ENCODE results near the gene DNAJA3.
"Not testable (repeated sequence)": the region's sequence is repeated elsewhere in the genome, so short reads cannot be mapped to it uniquely, and the experiment has no call there.

DNAJA3 gene

DNA sequence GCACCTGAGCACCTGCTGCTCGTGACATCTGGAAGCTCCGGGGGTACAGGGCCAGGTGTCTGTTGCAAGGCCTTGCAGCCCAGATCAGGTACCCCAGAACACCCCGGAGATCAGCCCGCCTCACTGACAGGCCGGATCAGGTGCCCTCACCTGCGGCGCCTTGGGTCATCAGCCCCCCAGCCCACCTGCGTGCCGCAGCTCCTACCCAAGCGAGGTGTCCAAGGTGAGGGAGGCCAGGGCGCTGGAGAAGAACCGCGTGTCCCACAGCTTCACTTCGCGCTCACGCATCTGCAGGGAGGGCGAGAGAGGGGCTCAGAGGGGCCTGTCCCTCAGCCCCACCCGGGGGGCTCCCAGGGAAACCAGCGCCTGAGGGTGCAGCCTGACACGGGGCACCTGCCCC, 37.9 kb upstream of the DNAJA3 start:
- no peak for DNase-seq

DNA sequence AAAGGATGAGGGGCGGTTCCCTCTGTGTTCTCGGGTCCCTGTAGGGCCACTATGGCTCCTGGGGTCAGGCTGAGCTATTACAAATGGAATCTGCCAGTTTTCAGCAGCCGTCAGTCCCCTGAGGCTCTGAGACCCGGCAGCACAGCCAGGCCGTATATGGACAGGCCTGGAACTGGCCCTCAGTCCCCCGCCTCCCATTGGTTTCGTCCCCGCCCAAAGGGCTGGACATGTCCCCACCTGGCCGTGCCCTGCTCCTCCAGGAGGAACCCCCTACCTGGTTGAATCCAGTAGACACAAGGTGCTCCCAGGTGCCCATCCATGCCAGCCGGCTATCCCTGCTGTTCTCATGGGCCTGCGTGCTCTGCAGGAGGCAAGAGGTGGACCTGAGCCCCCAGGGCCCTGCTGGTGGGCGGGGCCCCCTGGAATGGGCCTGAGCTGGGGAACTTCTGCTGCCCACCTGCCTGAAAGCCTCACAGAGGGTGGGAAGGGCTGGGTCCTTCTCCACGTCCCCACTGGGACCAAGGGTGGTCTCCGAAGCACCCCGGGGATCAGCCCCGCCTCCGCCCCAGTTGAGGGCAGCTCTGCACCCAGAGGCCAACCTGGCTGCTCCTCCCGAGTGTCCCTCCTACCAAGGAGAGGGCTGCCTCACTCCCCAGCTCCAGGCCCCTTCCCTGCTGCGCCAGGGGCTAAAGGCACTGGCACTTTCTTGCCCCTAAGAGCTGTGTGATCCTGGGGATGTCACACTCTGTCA, 37.2 kb upstream of the DNAJA3 start:
- DNase-seq = no peak

DNA sequence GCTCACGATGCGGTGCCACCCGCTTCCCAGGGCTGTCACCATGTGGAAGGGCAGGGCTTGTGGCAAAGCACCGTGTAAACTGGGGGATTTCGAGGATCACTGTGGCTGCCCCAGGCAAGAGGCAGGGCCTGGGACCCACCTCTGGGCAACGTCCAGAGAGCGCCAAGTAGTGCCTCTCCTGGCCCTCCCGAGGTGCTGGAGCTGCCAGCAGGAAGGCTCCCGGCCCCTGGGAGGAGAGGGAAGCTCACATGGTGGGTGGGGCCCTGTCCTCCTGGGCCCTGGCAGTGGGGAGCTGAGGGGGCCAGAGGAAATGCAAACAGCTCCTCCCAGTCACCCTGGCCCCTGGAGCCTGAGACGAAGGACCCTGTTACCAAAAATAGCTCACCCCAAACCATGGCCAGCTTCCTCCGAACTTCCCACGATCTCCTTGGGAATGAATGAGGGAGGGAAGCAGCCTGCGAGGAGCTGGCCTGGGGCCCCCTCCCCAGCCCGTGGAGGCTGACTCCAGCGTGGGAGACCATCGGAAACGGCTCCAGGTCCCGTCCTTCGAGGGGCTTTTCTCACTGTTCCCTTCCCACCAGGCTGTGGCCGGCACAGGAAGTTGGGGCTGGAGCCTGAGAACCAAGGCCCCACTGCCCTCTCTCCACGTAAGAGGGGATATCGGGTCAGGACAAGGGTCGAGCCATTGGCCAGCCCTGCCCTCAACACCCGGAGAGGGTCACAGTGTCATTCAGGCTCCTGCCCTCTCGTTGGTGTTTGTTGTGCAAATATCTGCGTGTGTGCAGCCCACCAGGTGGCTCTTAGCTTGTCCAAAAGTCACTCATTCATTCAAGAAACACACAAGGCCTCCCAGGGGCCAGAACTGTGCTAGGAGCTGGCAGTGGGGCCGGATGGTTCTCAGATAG, 36.4 kb upstream of the DNAJA3 start:
- DNase-seq = peak; percentile 7

DNA sequence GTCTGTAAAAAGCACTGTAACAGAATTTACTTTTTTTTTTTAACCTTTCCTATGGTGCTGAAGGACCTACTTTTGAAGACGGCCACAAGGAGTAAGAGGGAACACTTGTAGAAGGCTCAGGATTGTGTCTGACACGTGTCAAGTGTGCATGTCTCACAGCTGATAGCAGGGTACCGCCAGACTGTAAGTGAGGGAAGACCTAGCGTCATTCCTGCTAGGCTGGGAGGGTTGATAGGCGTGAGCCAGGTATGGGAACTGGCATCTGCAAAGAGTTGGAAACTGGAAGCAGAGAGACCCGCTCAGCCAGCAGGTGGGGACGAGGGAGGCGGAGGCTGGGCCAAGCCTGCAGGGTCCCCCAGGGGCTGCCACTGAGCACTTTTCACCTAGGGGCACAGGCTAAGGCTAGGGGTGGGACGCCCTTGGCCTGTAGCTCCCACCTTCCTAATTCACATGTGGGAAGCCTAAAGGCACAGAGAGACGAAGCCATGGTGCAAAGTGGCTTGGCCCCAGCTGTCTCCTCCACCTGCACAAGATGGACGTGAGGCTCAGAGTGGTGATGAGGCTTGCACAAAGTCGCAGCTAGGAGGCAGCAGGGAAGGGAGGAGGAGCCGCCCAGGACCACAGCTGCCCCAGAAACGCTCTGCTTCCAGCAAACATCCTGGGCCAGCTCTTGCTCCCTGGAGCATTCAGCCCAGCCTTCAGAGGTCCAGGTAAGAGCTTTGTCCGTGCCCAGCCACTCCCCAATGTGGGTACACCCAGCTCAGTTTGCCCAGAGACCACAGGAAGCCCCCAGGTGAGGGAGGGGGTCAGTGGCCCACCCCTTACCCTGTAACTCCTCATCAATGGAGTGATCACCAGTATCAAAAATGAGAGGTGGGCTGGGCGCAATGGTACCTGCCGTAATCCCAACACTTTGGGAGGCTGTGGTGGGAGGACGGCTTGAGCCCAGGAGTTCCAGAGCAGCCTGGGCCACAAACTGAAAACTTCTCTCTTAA, 35.1 kb upstream of the DNAJA3 start:
- peak; percentile 6 for DNase-seq

DNA sequence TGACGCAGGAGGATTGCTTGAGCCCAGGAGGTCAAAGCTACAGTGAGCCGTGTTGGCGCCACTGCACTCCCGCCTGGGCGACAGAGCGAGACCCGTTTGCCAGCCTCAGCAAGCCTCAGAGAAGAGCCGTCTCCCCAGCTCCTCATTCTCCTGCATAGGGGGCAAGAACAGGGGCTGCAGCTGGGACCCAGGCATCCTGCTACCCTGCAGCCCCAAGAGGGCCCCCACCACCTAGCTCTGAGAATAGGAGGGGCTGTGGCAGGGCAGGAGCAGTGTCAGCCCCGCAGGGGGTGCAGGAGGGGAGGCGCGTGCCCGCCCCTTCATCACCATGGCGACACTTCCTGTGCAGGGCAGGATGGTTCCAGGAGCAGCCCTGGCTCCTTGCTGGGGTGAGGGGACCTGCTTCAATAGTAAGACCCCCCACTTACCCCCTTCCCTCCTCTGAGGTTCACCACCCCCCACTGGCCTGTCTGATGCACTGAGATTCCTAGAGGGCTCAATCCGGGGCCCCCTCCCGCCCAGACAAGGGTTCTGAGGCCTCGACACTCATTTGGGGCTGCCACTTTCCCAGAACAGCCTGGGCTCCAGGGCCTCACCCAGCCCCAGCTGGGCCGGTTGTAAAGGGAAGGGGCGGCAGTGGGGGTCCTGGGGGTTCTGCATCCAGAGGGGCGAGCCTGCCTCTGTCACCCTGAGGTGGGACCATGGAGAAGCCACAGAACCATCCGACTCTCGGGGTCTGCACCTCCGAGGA, 33.9 kb upstream of the DNAJA3 start:
- DNase-seq = peak; percentile 46

DNA sequence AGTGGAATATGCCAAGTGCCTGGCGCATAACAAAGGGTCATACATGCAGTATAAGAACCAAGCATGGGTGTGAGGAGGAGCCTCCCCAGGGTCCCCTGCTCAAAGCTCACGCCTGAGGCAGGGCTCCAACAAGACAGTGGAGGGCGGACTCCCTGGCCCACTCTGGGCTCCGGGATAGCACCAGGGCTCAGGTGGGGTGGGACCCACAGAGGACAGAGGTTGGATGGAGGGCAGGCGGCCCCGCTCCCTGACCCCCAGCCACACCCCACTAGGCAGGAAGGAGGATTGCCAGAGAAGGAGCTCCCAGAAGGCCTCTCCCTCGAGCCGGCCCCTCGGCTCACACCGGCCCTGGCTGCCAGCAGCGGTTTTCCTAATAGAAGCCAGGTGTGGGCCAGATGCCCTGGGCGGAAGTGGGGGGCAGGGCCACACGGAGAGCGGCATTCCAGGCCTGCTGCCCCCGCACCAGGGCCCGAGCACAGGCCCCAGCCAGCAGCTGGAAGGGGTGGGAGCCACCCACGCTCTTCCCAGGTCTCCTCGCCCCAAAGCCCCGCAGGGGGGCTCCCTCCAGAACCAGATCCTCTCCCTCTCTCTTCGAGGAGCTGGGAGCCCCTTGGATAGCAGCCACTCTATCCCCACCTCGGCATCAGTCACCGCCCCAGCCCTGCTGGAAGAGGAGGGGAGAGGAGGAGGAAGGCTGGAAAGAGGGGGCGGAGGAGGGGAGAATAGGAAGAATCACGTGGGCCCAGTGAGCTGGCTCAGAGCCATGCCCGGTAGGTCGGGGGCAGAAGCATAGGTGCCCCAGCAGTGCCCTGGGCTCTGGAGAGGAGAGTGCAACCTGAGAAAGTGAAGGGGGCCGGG, 33.1 kb upstream of the DNAJA3 start:
- peak; percentile 86 for DNase-seq

DNA sequence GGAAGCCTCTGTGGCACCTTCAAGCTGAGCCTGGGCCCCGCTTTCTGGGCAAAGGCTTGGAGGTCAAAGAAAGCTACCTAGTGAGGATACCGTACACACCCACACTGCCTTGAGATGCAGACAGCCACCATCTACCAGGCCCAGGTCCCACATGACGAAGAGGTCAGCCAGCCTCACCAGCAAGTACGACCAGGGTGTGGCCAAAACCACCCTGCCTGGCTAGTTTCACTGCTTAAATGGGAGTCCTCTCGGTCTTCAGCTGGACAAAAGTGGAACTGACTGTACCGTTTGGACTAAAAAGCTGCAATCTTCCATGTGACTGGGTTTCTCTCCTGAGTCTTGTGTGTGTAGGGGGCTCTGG, 32.4 kb upstream of the DNAJA3 start:
- DNase-seq = no peak

DNA sequence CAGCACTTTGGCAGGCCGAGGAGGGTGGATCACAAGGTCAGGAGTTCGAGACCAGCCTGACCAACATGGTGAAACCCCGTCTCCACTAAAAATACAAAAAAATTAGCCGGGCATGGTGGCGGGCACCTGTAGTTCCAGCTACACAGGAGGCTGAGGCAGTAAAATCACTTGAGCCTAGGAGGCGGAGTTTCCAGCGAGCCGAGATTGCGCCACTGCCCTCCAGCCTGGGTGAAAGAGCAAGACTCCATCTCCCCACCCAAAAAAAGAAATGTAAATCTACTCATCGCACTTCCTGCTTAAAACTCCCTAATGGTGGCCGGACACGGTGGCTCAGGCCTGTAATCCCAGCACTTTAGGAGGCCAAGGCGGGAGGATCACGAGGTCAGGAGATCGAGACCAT, 31.8 kb upstream of the DNAJA3 start:
- DNase-seq = not testable (repeated sequence)

DNA sequence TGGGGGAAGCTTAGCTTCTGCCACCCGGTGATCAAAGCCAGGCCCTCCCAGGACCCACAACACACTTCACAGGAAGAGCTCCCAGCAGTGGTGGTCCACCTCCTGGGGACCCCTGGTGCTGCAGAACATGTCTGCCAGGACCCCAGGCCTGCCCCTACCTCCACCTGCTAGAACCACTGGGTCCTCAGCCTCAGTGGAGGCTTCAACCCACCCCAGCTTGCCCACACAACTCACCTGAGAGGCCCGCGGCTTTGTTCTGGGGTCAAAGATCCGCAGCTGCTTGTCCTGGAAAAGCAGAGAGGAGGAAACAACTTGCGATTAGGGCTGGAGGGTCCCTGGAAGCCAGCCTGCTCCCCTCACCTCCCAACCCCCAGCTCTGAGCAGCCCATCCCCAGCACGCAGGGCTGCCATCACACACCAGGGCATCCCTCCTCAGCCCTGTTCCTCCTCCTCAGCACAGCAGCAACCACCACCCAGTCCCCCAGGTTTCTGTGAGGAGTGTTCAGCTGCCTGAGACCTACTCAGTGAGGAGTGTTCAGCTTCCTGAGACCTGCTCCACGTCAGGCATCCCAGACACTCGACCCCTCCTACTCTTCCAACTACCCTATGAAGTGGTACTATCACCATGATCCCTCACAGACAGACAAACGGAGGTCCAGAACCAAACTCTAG, 30.5 kb upstream of the DNAJA3 start:
- DNase-seq = no peak

DNA sequence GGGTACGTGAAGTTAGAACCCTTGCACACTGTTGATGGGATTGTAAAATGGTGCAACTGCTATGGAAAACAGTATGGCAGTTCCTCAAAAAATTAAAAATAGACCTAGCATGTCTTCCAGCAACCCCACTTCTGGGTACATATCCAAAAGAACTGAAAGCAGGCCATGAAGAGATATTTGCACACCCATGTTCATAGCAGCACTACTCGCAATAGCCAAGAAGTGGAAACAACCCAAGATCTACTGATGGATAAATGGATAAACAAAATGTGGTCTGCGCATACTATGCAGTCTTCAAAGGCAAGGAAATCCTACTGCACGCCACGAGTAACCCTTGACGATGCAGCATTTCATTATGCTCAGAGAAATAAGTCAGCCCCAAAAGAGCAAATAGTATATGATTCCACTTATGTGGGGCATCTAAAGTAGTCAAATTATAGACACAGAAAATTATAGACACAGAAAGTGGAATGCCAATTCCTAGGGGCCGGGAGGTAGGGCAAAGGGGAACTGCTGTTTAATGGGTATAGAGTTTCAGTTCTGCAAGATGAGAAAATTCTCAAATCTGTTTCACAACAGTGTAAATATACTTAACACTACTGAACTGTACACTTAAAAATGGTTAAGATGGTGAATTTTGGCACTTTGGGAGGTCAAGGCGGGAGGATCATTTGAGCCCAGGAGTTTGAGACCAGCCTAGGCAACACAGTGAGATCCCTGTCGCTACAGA, 26.5 kb upstream of the DNAJA3 start:
- no peak for DNase-seq

DNA sequence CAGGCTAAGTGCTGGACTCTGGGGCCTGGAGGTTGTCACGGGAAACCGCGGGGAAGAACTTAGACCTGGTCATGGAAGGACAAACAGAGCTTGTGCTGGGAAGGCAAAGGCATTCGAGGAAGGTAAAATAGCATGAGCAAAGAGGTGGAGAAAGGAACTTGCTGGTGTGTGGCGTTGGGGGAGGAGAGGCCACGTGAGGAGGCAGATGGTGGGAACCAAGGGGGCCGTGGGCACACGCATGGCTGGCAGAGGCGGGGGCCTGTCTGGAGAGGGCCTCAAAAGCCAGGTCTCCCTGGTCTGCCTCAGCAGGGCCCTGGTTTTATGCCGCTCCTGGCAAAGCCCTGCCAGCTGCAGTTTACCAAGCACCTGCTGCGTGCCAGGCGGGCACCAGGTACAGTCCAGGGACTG, 24.6 kb upstream of the DNAJA3 start:
- DNase-seq = no peak

DNA sequence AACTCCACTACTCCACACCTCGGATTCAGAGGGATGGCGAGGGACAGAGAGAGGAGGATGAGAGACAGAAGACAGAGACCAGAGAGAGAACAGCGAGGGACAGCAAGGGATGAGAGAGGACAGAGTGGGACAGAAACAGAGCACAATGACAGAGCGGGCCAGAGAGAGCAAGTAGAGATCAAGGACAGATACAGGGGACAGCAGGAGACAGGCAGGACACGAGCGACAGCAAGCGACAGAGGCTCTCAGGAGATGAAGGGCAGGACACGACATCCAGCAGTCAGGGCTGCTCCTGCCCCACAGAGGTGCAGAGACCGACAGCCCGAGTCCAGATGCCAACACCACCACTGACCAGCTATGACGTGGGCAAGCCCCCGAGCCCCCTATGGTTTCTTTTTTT, 24.2 kb upstream of the DNAJA3 start:
- DNase-seq = no peak

DNA sequence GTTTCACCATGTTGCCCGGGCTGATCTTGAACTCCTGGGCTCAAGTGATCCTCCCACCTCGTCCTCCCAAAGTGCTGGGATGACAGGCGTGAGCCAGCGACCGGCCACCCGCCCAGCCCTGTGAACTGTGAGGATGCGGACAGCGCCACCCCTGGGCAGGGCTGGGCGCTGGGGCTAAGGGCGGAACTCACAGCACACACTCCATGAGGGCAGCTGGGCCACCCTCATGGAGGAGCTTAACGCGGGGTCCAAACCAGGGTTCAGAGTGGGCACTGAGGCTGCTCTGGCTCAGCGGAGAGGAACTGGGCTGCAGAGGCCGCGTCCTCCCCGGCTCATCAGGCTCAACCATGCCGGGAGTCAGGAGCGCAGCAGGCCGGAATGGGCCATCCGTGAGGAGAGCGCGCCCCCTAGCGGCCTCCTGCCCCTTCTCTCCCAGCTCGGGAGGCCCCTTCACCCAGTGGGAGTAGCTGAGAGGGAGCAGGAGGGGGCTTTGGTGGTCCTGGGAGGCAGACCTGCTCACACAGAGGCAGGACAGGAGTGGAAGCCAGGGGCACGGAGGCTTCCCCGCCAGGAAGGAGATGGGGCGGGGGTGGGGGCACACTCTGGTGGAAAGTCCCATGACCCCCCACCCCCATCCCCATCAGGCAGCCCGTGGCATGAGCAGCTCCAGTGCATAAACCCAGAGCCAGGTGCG, 23.1 kb upstream of the DNAJA3 start:
- peak; percentile 93 for DNase-seq

DNA sequence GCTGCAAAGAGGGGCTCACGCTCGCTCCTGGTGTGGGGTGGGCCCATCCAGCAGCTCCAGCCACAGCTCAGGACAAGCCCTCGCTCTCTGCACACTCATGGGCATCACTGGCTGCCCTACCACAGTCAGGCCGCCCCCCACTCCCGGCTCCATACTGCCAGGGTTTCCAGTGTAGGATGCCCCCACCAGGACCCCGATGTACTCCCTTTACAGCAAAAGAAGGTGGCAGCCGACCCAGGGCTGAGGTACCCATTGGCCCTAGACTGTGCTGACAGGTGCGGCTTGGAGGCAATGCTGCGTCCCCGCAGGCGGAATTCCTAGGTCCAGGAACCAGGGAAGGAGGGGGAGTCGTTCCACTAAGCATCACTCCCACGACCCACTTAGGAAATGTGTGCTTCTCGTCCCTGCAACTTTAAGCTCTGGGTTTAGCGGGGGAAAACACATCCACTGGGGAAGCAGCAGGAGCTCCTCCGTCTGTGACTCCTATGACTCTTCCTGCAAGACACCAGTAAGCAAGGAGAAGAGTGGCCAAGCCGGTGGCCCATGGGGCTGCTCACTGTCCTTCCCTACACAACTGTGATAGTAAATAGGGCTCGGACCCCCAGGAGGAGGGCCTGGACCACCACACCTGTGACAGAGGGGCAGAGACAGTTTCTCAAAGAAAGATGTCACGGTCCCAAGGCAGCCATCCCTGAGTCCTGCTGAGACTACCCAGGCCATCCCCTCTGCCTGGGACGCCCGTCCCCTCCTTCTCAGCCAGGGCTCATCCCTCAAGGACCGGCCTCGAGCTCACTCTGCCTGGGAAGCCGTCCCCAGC, 22.3 kb upstream of the DNAJA3 start:
- DNase-seq = no peak

DNA sequence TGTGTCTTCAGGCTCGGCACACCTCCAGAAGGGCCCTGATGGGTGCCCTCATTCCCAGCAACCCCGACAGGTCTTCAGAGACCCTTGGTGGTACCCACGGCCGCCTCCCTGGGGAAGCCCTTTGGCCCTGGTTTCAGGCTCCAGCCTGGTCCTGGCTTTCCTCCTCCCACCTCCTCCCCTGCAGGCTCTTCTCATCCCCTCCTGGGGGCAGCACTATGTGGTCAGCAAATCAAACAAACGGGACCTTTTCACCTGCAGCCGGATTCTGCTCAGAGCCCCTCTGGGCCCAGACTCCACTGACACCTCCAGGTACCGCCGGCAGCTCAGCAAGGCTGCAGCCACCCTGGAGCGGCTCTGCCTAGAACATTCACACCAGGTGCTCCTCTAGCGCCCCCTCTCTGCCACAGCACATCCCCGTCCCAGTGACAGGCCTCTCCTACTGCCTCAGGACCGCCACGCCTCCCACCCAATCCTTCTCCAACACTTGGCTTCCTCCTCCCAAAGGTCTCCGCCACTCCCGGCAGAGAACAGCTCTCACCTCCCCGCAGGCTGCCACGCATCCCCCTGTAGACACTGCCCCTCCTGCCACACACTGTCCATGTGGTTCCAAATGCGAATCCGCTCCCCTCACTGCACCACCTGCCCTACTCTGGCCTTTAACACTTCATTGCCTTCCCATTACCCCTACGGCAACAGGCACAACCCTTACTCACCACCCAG, 21.3 kb upstream of the DNAJA3 start:
- DNase-seq = peak; percentile 44

DNA sequence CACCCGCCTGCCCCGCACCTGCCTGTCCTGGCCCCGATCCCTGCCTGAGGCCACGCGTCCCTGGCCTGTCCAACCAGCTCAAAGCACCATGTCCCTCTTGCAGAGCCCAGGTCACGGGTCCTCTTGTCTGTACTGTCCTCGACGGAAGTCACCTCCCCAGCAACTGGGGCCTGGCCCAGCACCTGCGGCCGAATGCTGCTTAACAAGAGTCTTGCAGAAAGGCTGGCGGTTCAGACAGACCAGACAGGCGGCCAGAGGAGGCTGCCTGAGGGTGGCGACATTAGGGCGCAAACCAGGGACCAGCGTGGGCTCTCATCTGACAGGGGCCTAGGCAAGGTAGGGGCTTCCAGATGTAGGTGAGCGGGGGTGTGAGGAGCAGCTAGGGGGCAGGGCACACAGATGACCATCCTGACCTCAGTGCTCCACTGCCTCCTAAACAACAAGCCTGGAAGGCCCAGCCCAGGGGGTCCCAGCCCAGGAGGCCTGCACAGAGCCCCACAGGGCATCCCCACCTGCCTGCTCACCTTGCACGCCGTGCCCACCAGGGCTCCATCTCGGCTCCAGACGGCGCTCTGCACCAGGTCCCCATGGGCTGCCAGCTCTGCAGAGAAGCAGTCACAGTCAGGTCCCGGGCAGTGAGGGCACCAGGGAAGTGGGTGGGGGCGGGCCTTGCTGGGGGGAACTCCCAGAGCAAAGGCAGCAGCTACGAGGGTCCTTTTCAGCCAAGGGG, 20.5 kb upstream of the DNAJA3 start:
- DNase-seq = no peak

Data from eye (tissue), 1 donor.